Measurements from ENCODE around the gene PELI3. TPM values are rescaled to one million over a fixed set of nuclear protein-coding genes. Genes with fewer than 3 reads are reported as not detected.

The PELI3 gene
- total and polyA plus RNA-seq, 3 donors from 2014 or later: 10.2 to 17.7 (median 13.0) TPM

GRCh38 chr11:66497206-66497605 lies 30.5 kb downstream of the PELI3 start:
- H3K27me3 ChIP-seq: no peaks in the 10 kb centered on the region
- H3K27ac ChIP-seq: no peak overlapping the region
- no peaks in the 10 kb centered on the region for H3K4me1 ChIP-seq
- intact Hi-C loops (cut with DNase I; ENCODE audit: low total_unique reads): no loop called here
- 89 to 95% methylated on average over 14 to 16 of the region's 16 CpGs for WGBS, 2 donors
- no peaks in the 10 kb centered on the region for H3K9me3 ChIP-seq
- H3K4me3 ChIP-seq: no peak overlapping the region
- TF ChIP-seq, protein P1, sequence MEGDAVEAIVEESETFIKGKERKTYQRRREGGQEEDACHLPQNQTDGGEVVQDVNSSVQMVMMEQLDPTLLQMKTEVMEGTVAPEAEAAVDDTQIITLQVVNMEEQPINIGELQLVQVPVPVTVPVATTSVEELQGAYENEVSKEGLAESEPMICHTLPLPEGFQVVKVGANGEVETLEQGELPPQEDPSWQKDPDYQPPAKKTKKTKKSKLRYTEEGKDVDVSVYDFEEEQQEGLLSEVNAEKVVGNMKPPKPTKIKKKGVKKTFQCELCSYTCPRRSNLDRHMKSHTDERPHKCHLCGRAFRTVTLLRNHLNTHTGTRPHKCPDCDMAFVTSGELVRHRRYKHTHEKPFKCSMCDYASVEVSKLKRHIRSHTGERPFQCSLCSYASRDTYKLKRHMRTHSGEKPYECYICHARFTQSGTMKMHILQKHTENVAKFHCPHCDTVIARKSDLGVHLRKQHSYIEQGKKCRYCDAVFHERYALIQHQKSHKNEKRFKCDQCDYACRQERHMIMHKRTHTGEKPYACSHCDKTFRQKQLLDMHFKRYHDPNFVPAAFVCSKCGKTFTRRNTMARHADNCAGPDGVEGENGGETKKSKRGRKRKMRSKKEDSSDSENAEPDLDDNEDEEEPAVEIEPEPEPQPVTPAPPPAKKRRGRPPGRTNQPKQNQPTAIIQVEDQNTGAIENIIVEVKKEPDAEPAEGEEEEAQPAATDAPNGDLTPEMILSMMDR (IDR thresholded peaks at IDR 0.05): no peak
- no peak for TF ChIP-seq POLR2A (IDR thresholded peaks at IDR 0.05)
- no peaks in the 10 kb centered on the region for H3K36me3 ChIP-seq (ENCODE audit: low read depth, missing control alignments)
- DNase-seq: no peak

GRCh38 chr11:66498506-66498905 lies 31.8 kb downstream of the PELI3 start:
- no peak overlapping the region for H3K4me3 ChIP-seq
- H3K36me3 ChIP-seq (ENCODE audit: low read depth, missing control alignments): no peaks in the 10 kb centered on the region
- 87 to 89% methylated on average over 5 of the region's 5 CpGs for WGBS, 2 donors
- DNase-seq: no peak
- H3K27me3 ChIP-seq: no peaks in the 10 kb centered on the region
- intact Hi-C loops (cut with DNase I; ENCODE audit: low total_unique reads): no loop called here
- H3K9me3 ChIP-seq: no peaks in the 10 kb centered on the region
- no peak overlapping the region for H3K27ac ChIP-seq
- no peaks in the 10 kb centered on the region for H3K4me1 ChIP-seq
- TF ChIP-seq, protein P1 (IDR thresholded peaks at IDR 0.05): no peak
- no peak for TF ChIP-seq POLR2A (IDR thresholded peaks at IDR 0.05)

DNA sequence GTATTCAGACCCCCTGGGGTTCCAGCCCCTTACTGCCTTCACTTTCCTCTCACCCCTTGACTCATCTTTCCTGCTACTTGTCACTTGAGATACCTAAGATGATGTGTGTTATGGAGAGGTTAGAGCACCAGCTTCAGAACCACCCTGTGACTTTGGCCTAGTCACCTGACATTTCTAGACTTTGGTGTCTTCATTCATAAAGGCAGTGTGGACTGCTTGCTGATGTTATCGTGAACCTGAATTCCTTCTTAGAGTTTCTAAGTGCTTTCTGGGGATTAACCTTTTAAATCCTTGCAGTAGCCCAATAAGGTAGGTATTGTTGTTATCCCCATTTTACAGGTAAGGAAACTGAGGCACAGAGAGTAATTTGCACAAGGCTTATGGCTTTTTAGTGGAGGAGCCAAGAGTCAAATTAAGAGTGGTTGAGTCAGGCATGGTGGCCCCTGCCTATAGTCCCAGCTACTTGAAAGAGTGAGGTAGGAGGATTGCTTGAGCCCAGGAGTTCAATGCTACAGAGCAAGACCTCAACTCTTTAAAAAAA lies 38.6 kb downstream of the PELI3 start:
- Histone ChIP-seq H3K4me3 (no peak overlapping the region), H3K36me3 (ENCODE audit: low read depth, missing control alignments) (no peaks in the 10 kb centered on the region), H3K27me3 (no peaks in the 10 kb centered on the region), H3K27ac (no peak overlapping the region), H3K4me1 (no peaks in the 10 kb centered on the region), H3K9me3 (no peaks in the 10 kb centered on the region)
- no peak for DNase-seq
- intact Hi-C loops (cut with DNase I; ENCODE audit: low total_unique reads): no loop called here
- TF ChIP-seq POLR2A (IDR thresholded peaks at IDR 0.05): no peak
- TF ChIP-seq, protein P1 (IDR thresholded peaks at IDR 0.05): no peak
- 90 to 100% methylated on average over 1 of the region's 1 CpG for WGBS, 2 donors

DNA sequence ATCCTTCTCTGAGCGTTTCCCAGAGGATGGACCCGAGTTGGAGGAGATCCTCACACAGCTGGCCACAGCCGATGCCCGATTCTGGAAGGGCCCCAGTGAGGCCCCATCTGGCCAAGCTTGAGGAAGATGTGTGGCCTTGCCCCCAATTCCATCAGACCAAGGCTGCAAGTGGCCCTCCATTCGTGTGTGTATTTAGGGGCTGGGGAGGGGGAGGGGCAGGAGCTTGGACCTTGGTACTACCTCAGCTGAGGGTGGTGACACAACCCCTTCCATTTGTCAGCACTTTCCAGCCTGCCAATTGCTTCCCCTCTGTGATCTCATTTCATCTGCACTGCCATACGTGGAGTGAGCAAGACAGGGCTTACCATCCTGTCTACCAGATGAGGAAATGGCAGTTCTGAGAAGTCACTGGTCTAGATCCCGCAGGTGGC lies 42.4 kb downstream of the PELI3 start:
- no peak for TF ChIP-seq POLR2A (IDR thresholded peaks at IDR 0.05)
- TF ChIP-seq, protein P1 (IDR thresholded peaks at IDR 0.05): no peak
- Histone ChIP-seq H3K27me3 (no peaks in the 10 kb centered on the region), H3K4me3 (no peak overlapping the region), H3K4me1 (peaks cover 5% of the 10 kb centered on the region), H3K27ac (no peak overlapping the region), H3K36me3 (ENCODE audit: low read depth, missing control alignments) (no peaks in the 10 kb centered on the region), H3K9me3 (no peaks in the 10 kb centered on the region)
- 45 to 65% methylated on average over 6 to 7 of the region's 7 CpGs for WGBS, 2 donors
- intact Hi-C loops (cut with DNase I; ENCODE audit: low total_unique reads): no loop called here
- DNase-seq: no peak

Data from testis (tissue), 3 donors.